ENCODE data around the gene CTSF.

- TF ChIP-seq, protein P1, sequence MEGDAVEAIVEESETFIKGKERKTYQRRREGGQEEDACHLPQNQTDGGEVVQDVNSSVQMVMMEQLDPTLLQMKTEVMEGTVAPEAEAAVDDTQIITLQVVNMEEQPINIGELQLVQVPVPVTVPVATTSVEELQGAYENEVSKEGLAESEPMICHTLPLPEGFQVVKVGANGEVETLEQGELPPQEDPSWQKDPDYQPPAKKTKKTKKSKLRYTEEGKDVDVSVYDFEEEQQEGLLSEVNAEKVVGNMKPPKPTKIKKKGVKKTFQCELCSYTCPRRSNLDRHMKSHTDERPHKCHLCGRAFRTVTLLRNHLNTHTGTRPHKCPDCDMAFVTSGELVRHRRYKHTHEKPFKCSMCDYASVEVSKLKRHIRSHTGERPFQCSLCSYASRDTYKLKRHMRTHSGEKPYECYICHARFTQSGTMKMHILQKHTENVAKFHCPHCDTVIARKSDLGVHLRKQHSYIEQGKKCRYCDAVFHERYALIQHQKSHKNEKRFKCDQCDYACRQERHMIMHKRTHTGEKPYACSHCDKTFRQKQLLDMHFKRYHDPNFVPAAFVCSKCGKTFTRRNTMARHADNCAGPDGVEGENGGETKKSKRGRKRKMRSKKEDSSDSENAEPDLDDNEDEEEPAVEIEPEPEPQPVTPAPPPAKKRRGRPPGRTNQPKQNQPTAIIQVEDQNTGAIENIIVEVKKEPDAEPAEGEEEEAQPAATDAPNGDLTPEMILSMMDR (optimal IDR thresholded peaks at IDR 0.05 in 1 of 3, IDR thresholded peaks at IDR 0.05 in 1 of 3, conservative IDR thresholded peaks at IDR 0.05 in 1 of 3; ENCODE audit: extremely low read depth in 1 of 3, insufficient read depth in 2 of 3, low read length in 3 of 3): no peak
- no peak for TF ChIP-seq EZH2 (IDR thresholded peaks at IDR 0.05; ENCODE audit: low read length)
These were observed 7.0 kb downstream of the CTSF start for GRCh38 chr11:66561178-66561974.
